Tibial nerve (tissue), 4 donors: ENCODE data around the gene SLC37A1.

Experiments used
- EP300 ChIP-seq, 2 donors: sonication (generic); formaldehyde crosslinking; IDR thresholded peaks; one replicate each; pipeline ENCODE4 v1.6.1; 2017; ENCODE audit warnings: antibody characterized with exemption in 2 of 2, mild to moderate bottlenecking in 1 of 2
- POLR2A ChIP-seq, 2 donors: fragments of 450-650 bp; IDR thresholded peaks; one replicate each; pipeline ENCODE4 v1.6.1; 2017; ENCODE audit warnings: antibody characterized with exemption in 2 of 2, mild to moderate bottlenecking in 2 of 2, moderate library complexity in 2 of 2
- TF ChIP-seq, protein P1 (sequence below), 5 experiments: fragments of 200-600 bp in 3 of 5; fragments of 450-650 bp in 2 of 5; sonication (generic) in 3 of 5; IDR thresholded peaks; one replicate each; pipeline ENCODE4 v1.5.1; 2016 to 2019; ENCODE audit warnings: antibody characterized with exemption in 5 of 5, mild to moderate bottlenecking in 3 of 5, moderate library complexity in 2 of 5

- TF ChIP-seq, protein P1, sequence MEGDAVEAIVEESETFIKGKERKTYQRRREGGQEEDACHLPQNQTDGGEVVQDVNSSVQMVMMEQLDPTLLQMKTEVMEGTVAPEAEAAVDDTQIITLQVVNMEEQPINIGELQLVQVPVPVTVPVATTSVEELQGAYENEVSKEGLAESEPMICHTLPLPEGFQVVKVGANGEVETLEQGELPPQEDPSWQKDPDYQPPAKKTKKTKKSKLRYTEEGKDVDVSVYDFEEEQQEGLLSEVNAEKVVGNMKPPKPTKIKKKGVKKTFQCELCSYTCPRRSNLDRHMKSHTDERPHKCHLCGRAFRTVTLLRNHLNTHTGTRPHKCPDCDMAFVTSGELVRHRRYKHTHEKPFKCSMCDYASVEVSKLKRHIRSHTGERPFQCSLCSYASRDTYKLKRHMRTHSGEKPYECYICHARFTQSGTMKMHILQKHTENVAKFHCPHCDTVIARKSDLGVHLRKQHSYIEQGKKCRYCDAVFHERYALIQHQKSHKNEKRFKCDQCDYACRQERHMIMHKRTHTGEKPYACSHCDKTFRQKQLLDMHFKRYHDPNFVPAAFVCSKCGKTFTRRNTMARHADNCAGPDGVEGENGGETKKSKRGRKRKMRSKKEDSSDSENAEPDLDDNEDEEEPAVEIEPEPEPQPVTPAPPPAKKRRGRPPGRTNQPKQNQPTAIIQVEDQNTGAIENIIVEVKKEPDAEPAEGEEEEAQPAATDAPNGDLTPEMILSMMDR (IDR thresholded peaks at IDR 0.05): no peak
- TF ChIP-seq POLR2A (IDR thresholded peaks at IDR 0.05) (no peak), EP300 (IDR thresholded peaks at IDR 0.05) (no peak)
These were observed 65.9 kb downstream of the SLC37A1 start for GRCh38 chr21:42579456-42580075.
